ENCODE measurements around the gene GPR146. TPM values are rescaled to one million over a fixed set of nuclear protein-coding genes. Genes with fewer than 3 reads are reported as not detected.

GPR146 gene
- total RNA-seq, 1 donor from 2014 or later = 224 TPM

DNA sequence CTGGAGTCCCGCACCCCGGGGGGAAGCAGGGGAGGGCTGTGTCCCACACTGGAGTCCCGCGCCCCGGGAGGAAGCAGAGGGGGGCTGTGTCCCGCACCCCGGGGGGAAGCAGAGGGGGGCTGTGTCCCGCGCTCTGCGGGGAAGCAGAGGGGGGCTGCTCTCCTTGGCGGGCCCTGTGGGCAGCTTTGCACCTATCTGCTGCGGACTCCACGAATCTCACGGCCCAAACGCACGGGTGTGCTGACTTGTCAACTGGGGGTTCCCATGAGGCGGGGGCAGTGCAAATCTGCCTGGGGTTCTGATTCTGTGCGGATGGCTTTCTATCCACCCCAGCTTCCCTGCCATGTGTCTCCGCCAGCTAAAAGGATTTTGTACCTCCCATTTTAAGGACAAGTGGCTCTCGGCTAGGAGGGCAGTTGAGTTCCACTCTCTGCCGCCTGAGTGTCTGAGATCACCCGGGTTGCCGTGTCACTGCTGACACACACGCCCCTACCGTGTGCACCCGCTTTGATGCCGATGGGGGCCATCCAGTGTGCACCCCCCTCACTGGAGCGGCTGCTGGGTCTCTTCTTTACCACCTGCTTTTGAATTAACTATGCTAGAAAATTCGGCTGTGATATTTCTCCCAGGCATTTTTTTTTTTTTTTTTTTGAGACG is 64.0 kb downstream of the GPR146 start:
- Histone ChIP-seq H3K4me3 (no peak overlapping the region), H3K27me3 (no peaks in the 10 kb centered on the region), H3K27ac (no peak overlapping the region), H3K36me3 (no peaks in the 10 kb centered on the region), H3K4me1 (no peaks in the 10 kb centered on the region), H3K9me3 (no peaks in the 10 kb centered on the region)
- TF ChIP-seq, protein P1, sequence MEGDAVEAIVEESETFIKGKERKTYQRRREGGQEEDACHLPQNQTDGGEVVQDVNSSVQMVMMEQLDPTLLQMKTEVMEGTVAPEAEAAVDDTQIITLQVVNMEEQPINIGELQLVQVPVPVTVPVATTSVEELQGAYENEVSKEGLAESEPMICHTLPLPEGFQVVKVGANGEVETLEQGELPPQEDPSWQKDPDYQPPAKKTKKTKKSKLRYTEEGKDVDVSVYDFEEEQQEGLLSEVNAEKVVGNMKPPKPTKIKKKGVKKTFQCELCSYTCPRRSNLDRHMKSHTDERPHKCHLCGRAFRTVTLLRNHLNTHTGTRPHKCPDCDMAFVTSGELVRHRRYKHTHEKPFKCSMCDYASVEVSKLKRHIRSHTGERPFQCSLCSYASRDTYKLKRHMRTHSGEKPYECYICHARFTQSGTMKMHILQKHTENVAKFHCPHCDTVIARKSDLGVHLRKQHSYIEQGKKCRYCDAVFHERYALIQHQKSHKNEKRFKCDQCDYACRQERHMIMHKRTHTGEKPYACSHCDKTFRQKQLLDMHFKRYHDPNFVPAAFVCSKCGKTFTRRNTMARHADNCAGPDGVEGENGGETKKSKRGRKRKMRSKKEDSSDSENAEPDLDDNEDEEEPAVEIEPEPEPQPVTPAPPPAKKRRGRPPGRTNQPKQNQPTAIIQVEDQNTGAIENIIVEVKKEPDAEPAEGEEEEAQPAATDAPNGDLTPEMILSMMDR (IDR thresholded peaks at IDR 0.05) = no peak
- intact Hi-C loops (cut with DNase I) = no loop called here
- DNase-seq (ENCODE audit: low spot score in 2 of 2) = no peak

Other genes with a start within 250 kb of the GPR146 start
- 186 TPM for gene SUN1, start 212.1 kb upstream of the GPR146 start, total RNA-seq
- 4.2 TPM for gene GET4, start 168.0 kb upstream of the GPR146 start, total RNA-seq
- 44.5 TPM for gene ADAP1, start 89.9 kb upstream of the GPR146 start, total RNA-seq
- gene COX19, start 69.0 kb upstream of the GPR146 start, total RNA-seq = 2.1 TPM
- not detected for gene CYP2W1, start 61.4 kb upstream of the GPR146 start, total RNA-seq
- 11.3 TPM for gene GPER1, start 43.6 kb downstream of the GPR146 start, total RNA-seq
- 5.6 TPM for gene ZFAND2A, start 115.7 kb downstream of the GPR146 start, total RNA-seq
- gene UNCX, start 188.3 kb downstream of the GPR146 start, total RNA-seq = not detected

All from ascending aorta (tissue), 2 donors.